ENCODE results near the gene MAP2K4.

MAP2K4 gene

GRCh38 chr17:12041312-12041711 is 20.6 kb downstream of the MAP2K4 start:
- no peak for FAIRE-seq

- no peak for FAIRE-seq
Measured at GRCh38 chr17:12043702-12044101, 23.0 kb downstream of the MAP2K4 start.

- FAIRE-seq: no peak
Measured at GRCh38 chr17:12046786-12047185, 26.1 kb downstream of the MAP2K4 start.

GRCh38 chr17:12047681-12048376 is 27.2 kb downstream of the MAP2K4 start:
- FAIRE-seq: no peak

- no peak for FAIRE-seq
Measured at GRCh38 chr17:12048843-12049473, 28.3 kb downstream of the MAP2K4 start.

- no peak for FAIRE-seq
Measured at GRCh38 chr17:12050646-12051225, 30.1 kb downstream of the MAP2K4 start.

GRCh38 chr17:12053552-12053951 is 32.9 kb downstream of the MAP2K4 start:
- no peak for FAIRE-seq

- no peak for FAIRE-seq
Measured at GRCh38 chr17:12055889-12056288, 35.2 kb downstream of the MAP2K4 start.

GRCh38 chr17:12057520-12057919 is 36.8 kb downstream of the MAP2K4 start:
- FAIRE-seq: no peak

- FAIRE-seq: no peak
Measured at GRCh38 chr17:12058535-12058934, 37.9 kb downstream of the MAP2K4 start.

- FAIRE-seq: no peak
Measured at GRCh38 chr17:12062249-12062648, 41.6 kb downstream of the MAP2K4 start.

- no peak for FAIRE-seq
Measured at GRCh38 chr17:12064395-12064794, 43.7 kb downstream of the MAP2K4 start.

- no peak for FAIRE-seq
Measured at GRCh38 chr17:12067485-12067884, 46.8 kb downstream of the MAP2K4 start.

GRCh38 chr17:12068946-12069345 is 48.3 kb downstream of the MAP2K4 start:
- no peak for FAIRE-seq

- no peak for FAIRE-seq
Measured at GRCh38 chr17:12070561-12070960, 49.9 kb downstream of the MAP2K4 start.

GRCh38 chr17:12074346-12074745 is 53.7 kb downstream of the MAP2K4 start:
- no peak for FAIRE-seq

- FAIRE-seq: no peak
Measured at GRCh38 chr17:12077773-12078172, 57.1 kb downstream of the MAP2K4 start.

GRCh38 chr17:12078791-12079190 is 58.1 kb downstream of the MAP2K4 start:
- FAIRE-seq: no peak

- no peak for FAIRE-seq
Measured at GRCh38 chr17:12081720-12082119, 61.0 kb downstream of the MAP2K4 start.

GRCh38 chr17:12085076-12085949 is 64.6 kb downstream of the MAP2K4 start:
- FAIRE-seq: no peak

- FAIRE-seq: no peak
Measured at GRCh38 chr17:12088035-12088434, 67.4 kb downstream of the MAP2K4 start.

GRCh38 chr17:12089809-12090384 is 69.2 kb downstream of the MAP2K4 start:
- no peak for FAIRE-seq

GRCh38 chr17:12094336-12094735 is 73.7 kb downstream of the MAP2K4 start:
- FAIRE-seq: no peak
